Measurements from ENCODE around the gene CFAP52.

The CFAP52 gene

DNA sequence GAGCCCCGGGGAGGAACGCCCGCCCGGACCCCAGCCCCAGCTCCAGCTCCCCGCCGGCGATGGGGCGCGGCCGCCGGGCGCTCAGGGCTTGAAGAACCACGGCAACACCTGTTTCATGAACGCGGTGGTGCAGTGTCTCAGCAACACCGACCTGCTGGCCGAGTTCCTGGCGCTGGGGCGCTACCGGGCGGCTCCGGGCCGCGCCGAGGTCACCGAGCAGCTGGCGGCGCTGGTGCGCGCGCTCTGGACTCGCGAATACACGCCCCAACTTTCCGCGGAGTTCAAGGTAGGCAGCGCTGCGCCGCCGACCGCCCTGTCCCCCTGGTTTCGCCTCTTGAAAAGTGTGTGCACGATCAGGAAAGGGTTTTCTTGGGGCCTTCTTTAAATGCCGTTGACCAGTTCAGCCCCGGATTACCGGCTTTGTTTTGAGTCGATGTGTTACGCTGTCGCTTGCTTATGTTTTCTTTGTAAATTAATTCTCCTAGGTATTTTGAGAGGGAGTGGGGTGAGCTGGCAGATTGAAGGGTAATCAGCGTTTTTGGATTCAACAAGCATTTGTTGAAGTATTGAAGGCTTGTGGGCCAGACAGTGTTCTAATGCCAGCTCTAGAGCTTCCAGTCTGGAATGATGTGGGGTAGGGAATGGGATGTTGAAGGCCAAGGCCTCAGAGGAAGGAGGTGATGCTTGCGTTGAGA is 69.6 kb downstream of the CFAP52 start (continued):
- TF ChIP-seq ZNF747 (tag by site-specific recombination; IDR thresholded peaks at IDR 0.05) (no peak), ZBTB17 (tag by site-specific recombination; IDR thresholded peaks at IDR 0.05) (peak; percentile 58; the same call in 1 of the 2 replicates), ZNF600 (tag by site-specific recombination; IDR thresholded peaks at IDR 0.05) (peak; percentile 87), SCRT1 (tag by site-specific recombination; IDR thresholded peaks at IDR 0.05; ENCODE audit: borderline replicate concordance) (peak; percentile 21; the same call in 1 of the 2 replicates), ZNF629 (tag by site-specific recombination; IDR thresholded peaks at IDR 0.05) (0 out of 2 replicates have a peak, but pooled peaks have one; percentile 18), ZNF2 (tag by site-specific recombination; IDR thresholded peaks at IDR 0.05) (0 out of 2 replicates have a peak, but pooled peaks have one; percentile 14), ZFHX2 (tag by site-specific recombination; conservative IDR thresholded peaks at IDR 0.05) (no peak), KLF1 (tag by site-specific recombination; IDR thresholded peaks at IDR 0.05) (peak; percentile 39; the same call in 1 of the 2 replicates), ZFP69B (tag by site-specific recombination; IDR thresholded peaks at IDR 0.05) (no peak), MZF1 (tag by site-specific recombination; IDR thresholded peaks at IDR 0.05; ENCODE audit: borderline replicate concordance) (no peak), ZNF354C (tag by site-specific recombination; IDR thresholded peaks at IDR 0.05; ENCODE audit: borderline replicate concordance, low read depth) (no peak), ZNF302 (tag by site-specific recombination; IDR thresholded peaks at IDR 0.05; ENCODE audit: low read depth) (no peak), ZNF132 (tag by site-specific recombination; IDR thresholded peaks at IDR 0.05; ENCODE audit: borderline replicate concordance) (no peak), ZNF214 (tag by site-specific recombination; IDR thresholded peaks at IDR 0.05; ENCODE audit: borderline replicate concordance) (no peak), YY2 (tag by site-specific recombination; IDR thresholded peaks at IDR 0.05) (no peak), ZEB2 (tag by site-specific recombination; IDR thresholded peaks at IDR 0.05) (peak; percentile 22; the same call in 1 of the 2 replicates), SP7 (tag by site-specific recombination; IDR thresholded peaks at IDR 0.05) (0 out of 2 replicates have a peak, but pooled peaks have one; percentile 14), ZNF341 (tag by site-specific recombination; IDR thresholded peaks at IDR 0.05; ENCODE audit: low read depth) (peak; percentile 50)
- TF ChIP-seq, protein P1, sequence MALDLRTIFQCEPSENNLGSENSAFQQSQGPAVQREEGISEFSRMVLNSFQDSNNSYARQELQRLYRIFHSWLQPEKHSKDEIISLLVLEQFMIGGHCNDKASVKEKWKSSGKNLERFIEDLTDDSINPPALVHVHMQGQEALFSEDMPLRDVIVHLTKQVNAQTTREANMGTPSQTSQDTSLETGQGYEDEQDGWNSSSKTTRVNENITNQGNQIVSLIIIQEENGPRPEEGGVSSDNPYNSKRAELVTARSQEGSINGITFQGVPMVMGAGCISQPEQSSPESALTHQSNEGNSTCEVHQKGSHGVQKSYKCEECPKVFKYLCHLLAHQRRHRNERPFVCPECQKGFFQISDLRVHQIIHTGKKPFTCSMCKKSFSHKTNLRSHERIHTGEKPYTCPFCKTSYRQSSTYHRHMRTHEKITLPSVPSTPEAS (tag by site-specific recombination; IDR thresholded peaks at IDR 0.05) = peak; percentile 28; the same call in 1 of the 2 replicates
- TF ChIP-seq, protein P2, sequence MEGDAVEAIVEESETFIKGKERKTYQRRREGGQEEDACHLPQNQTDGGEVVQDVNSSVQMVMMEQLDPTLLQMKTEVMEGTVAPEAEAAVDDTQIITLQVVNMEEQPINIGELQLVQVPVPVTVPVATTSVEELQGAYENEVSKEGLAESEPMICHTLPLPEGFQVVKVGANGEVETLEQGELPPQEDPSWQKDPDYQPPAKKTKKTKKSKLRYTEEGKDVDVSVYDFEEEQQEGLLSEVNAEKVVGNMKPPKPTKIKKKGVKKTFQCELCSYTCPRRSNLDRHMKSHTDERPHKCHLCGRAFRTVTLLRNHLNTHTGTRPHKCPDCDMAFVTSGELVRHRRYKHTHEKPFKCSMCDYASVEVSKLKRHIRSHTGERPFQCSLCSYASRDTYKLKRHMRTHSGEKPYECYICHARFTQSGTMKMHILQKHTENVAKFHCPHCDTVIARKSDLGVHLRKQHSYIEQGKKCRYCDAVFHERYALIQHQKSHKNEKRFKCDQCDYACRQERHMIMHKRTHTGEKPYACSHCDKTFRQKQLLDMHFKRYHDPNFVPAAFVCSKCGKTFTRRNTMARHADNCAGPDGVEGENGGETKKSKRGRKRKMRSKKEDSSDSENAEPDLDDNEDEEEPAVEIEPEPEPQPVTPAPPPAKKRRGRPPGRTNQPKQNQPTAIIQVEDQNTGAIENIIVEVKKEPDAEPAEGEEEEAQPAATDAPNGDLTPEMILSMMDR (tag by site-specific recombination; IDR thresholded peaks at IDR 0.05) = peak; percentile 92
- TF ChIP-seq, protein P3, sequence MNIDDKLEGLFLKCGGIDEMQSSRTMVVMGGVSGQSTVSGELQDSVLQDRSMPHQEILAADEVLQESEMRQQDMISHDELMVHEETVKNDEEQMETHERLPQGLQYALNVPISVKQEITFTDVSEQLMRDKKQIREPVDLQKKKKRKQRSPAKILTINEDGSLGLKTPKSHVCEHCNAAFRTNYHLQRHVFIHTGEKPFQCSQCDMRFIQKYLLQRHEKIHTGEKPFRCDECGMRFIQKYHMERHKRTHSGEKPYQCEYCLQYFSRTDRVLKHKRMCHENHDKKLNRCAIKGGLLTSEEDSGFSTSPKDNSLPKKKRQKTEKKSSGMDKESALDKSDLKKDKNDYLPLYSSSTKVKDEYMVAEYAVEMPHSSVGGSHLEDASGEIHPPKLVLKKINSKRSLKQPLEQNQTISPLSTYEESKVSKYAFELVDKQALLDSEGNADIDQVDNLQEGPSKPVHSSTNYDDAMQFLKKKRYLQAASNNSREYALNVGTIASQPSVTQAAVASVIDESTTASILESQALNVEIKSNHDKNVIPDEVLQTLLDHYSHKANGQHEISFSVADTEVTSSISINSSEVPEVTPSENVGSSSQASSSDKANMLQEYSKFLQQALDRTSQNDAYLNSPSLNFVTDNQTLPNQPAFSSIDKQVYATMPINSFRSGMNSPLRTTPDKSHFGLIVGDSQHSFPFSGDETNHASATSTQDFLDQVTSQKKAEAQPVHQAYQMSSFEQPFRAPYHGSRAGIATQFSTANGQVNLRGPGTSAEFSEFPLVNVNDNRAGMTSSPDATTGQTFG (tag by site-specific recombination; IDR thresholded peaks at IDR 0.05; ENCODE audit: borderline replicate concordance) = no peak
- TF ChIP-seq, protein P4, sequence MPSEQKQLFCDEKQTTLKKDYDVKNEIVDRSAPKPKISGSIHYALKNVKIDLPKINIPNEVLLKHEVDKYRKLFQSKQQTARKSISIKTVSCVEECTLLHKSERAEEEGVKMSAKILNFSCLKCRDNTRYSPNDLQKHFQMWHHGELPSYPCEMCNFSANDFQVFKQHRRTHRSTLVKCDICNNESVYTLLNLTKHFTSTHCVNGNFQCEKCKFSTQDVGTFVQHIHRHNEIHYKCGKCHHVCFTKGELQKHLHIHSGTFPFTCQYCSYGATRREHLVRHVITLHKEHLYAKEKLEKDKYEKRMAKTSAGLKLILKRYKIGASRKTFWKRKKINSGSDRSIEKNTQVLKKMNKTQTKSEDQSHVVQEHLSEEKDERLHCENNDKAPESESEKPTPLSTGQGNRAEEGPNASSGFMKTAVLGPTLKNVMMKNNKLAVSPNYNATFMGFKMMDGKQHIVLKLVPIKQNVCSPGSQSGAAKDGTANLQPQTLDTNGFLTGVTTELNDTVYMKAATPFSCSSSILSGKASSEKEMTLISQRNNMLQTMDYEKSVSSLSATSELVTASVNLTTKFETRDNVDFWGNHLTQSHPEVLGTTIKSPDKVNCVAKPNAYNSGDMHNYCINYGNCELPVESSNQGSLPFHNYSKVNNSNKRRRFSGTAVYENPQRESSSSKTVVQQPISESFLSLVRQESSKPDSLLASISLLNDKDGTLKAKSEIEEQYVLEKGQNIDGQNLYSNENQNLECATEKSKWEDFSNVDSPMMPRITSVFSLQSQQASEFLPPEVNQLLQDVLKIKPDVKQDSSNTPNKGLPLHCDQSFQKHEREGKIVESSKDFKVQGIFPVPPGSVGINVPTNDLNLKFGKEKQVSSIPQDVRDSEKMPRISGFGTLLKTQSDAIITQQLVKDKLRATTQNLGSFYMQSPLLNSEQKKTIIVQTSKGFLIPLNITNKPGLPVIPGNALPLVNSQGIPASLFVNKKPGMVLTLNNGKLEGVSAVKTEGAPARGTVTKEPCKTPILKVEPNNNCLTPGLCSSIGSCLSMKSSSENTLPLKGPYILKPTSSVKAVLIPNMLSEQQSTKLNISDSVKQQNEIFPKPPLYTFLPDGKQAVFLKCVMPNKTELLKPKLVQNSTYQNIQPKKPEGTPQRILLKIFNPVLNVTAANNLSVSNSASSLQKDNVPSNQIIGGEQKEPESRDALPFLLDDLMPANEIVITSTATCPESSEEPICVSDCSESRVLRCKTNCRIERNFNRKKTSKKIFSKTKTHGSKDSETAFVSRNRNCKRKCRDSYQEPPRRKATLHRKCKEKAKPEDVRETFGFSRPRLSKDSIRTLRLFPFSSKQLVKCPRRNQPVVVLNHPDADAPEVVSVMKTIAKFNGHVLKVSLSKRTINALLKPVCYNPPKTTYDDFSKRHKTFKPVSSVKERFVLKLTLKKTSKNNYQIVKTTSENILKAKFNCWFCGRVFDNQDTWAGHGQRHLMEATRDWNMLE (tag by site-specific recombination; conservative IDR thresholded peaks at IDR 0.05; ENCODE audit: low read depth) = 0 out of 2 replicates have a peak, but pooled peaks have one; percentile 14

All from HEK293 (cell line).